HK-2 (cell line): ENCODE data around the gene SYPL2.

Experiments
- DNase-seq: peaks from one replicate; pipeline ENCODE4 v3.0.0-alpha.2; 2018; ENCODE audit not compliant: unreplicated experiment

SYPL2 gene

DNA sequence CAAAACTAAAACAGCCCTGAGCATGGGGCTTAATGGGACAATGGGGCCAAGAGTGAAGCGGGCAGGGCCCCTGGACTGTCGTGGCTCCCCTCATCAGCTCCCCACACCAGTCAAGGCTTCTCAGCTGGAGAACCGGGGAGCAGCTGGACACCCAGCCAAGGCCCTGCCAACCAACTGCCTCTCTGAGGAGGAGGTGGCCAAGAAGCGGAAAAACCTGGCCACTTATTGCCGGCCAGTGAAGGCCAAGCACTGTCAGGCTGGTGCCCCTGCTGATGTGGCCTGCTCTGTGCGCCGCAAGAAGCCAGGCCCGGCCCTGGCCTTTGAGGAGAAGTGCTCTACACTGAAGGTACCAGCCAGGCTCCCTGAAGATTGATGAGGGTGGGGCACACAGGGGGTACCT is 25.0 kb downstream of the SYPL2 start:
- no peak for DNase-seq

DNA sequence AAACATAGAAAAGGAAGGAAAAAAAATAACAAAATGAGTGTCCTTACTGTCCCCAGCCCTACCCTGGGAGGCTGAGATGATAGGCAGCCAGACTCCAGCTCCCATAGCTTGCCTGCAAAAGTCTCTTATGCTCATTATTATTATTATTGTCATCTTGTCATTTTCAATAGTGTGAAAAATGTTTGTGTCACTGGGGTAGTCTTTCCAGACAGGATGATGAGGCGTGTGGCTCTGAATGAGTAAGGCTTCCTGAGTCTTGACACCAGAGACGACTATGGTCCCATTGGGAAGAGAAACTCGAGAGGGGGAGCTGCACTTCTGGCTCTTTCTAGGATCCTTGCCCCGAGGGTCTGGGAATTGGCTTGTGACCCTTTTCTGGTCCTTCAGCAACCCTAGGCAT is 26.4 kb downstream of the SYPL2 start:
- DNase-seq: no peak

DNA sequence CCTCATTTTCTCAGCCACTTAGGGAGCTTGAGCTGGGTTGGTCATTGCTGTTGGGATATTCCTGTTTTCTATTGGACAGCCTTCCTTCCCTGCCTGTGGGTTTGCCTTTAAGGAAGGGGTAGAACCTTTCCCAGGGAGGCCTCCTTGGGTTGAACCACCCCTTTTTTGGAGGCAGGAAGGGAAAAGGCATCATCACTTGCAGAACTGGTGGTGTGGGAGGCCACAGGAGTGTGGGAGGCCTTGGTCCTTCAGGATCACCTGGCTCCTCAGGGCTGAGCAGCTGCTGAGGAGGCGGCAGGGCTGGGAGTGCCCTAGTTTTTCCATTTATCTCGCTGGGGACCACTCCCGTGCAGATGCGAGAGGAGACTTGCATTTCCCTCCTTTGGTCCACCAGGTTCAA is 26.9 kb downstream of the SYPL2 start:
- no peak for DNase-seq

DNA sequence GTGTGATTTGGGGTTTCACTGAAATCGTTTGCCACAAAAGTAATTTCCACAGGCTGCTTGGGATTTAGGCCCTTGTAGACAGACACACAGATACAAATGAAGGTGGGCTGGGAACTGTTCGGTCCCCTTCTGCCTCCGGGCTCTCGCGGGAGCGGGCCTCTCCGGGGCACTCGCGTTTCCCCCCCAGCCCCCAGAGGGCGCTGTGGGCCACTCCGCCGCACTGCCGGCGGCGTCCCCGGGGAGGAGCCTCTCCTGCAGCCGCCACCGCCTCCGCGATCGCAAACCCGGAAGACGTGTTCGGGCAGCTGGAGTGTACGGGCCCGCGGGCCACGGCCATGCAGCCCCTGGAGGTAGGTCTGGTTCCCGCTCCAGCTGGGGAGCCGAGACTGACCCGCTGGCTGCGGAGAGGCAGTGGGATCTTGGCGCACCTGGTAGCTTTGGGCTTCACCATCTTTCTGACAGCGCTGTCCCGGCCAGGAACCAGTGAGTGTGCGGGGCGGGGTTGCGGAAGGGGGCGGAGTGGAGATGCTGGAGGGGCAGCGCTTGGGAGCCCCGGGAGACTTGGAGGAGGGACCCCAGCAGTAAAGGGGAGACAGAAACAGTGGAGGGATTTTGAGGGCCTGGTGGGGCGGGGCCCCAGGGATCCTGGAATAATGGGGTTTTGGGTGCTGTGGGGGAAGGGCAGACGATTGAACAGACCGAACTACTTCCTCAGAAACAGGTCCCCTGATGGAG is 27.6 kb downstream of the SYPL2 start, which contains the start of gene CYB561D1:
Gene CYB561D1 (plus strand): TSS at position 290 of the 735 bp plus-strand sequence. CDS start 46 bp downstream, at position 336.
- peak; percentile 88 for DNase-seq

DNA sequence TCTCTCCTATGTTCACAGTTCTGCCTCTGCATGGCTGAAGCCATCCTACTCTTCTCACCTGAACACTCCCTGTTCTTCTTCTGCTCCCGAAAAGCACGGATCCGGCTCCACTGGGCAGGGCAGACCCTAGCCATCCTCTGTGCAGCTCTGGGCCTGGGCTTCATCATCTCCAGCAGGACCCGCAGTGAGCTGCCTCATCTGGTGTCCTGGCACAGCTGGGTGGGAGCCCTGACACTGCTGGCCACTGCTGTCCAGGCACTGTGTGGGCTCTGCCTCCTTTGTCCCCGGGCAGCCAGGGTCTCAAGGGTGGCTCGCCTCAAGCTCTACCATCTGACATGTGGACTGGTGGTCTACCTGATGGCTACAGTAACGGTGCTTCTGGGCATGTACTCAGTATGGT is 29.4 kb downstream of the SYPL2 start:
- DNase-seq: no peak

DNA sequence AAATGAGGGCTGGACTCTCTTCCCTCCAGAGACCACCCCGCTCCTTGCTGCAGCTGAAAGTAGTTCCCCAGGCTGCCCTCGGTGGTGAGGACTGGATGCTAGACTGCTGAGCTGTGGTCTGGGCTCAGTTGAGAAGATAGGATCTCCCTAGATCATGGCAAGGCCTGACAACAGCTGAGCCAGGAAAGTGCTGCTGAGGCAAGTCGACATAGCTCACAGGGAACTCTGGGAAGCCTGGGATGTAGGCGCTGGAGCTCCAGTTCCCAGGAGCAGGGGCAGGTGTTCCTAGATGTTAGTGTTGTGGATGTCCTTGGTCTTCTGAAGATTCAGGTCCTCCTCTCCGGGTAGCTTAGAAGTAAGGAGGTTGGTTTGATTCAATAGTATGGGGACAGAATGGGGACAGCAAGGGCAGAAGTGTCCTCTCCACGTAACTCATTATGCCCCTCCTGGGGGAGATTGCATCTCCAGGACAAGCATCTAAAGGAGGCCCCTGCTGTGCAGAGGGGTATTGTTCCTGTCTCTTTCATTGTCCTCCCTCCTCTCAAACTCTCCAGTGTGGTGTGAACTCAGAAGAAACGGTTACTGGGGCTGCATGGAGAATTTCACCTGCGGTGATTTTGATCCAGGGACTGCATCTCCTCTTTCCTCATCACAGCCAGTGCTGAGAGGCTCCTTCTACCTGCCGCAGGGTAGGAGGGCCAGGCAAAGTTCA is 31.3 kb downstream of the SYPL2 start:
- no peak for DNase-seq

DNA sequence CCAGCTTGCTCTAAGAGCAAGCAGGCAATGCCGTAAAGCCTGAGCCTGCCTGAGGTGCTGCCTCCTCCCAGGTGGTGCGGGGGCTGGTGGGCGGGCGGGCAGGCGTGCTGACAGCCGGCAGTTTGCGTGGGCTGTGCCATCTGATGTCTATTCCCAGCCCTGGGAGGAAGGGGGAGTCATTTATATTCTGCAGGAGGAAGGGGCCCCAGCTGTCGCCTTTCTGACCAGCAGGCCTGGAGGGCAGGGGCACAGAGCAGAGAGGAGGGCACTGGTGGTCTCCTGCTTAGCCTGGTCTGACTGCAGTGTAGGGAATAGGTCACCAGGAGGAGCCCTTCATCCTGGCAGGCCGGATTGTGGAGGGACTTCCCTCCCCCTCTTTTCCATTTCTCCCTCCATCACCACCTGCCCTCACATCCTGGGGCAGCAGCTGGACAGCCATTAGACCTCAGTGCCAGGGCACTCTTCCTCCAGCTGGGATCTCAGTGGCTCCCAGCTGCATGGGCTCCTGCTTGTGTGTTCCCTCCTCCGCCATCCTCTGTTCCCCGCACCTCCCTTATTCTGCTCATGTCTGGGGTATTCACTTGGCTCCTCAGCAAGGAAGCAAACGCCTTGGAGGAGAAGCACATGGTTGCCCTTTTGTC is 31.9 kb downstream of the SYPL2 start:
- DNase-seq: peak; percentile 26

DNA sequence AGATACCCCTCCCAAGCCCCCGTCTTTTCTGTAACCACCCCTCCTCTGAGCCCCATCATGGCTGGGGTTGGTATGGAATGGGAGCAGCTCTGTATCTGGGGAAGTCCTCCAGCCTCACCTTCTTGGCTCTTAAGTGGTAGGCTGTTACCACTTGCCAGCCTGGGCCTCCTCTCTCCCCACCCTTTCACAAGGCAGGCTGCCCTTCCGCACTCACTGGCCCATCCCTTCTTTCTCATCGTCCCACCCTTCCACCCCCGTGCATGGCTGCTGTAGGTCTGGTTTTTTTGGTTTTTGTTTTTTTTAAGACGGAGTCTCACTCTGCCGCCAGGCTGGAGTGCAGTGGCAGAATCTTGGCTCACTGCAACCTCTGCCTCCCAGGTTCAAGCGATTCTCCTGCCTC is 32.7 kb downstream of the SYPL2 start:
- no peak for DNase-seq

DNA sequence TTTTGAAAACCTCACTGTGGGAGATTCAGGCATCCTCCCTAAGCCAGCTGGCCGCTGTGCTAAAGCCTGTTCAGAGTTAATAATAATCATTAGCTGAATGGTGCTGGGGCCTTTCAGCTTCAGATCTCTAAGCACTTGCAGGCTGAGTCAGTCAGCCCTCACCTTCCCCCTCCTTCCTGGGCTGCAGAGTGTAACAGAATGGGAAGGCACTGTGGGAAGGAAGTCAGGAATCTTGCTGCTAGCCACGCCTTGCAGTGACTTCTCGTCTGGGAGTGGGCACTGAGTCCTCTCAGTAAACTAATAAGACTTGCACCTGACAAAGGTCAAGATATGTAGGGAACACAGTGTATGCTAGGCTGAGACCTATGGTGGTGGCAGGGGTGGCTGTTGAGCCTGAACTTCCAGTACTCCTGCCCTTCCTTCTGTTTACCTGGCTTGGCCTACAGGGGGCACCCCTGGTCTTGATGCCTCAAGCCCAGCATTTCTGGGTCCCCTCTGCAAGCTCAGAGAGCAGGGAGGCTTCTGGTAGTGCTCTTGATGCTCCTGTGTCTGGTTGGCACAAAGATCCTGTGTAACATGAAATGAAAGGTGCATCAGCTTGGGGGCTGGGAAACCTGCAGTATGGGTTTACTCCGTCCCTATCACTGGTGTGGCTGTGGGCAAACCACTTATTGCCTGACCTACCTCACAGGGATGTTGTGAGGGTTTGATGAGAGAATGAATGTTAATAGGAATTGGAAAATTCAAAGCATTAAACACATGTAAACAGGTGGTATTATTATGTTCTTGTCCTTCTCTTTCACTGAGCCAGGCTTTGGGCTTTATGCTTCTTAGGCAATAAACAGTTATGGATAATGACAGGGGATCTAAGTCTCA is 33.6 kb downstream of the SYPL2 start:
- DNase-seq: peak; percentile 76

DNA sequence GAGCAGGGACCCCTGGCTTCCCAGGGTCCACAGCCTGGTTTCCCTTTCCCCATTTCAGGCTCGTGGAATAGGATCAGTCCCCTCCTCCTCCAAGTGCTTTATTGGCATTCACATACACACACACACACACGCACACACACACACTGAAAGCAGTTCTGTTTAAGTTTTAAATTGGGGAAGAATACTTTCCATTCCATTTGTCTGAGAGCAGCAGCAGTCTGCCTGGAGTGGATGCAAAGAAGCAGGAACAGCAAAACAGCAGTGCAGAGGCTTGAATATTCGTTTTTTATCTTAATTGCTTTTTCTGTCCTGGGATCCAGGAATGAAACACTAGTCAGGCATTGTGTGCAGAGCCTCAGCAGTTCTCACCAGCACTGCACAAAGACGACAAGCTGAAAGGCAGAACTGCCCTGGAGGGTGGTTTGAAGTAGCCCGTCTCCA is 34.6 kb downstream of the SYPL2 start:
- no peak for DNase-seq

DNA sequence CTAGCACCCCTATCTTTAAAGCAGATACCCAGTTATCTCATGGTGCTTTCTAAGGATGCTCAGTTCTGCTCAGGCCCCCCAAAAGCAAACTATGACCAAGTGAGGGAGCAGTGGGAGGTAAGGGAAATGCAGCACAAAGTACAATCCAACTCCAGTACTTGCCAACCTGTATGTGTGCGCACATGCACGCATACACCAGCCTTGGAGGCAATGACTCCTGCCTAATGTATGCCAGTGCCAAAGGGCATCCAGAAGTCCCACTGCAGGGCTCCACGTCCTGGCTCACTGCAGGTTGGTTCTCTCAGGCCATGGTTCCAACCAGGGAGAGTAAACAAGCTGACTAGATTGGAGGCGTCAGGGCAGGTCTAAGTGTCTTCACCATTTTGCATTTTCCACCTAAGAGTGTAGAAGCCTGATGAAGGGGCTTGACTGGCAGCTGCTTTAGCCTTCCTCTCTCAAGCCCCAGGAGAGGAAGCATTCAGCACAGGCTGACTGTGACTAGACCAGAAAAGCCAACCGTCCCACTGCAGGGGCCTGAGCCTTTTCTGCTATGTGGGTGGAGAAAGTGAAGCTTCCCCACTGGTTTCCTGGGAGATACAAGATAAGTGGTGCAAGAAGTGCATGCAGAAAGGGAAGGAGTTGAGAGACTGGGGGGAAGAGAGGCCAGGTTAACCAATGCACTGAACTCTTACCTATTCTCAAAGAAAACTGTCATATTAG is 35.5 kb downstream of the SYPL2 start:
- DNase-seq: no peak

DNA sequence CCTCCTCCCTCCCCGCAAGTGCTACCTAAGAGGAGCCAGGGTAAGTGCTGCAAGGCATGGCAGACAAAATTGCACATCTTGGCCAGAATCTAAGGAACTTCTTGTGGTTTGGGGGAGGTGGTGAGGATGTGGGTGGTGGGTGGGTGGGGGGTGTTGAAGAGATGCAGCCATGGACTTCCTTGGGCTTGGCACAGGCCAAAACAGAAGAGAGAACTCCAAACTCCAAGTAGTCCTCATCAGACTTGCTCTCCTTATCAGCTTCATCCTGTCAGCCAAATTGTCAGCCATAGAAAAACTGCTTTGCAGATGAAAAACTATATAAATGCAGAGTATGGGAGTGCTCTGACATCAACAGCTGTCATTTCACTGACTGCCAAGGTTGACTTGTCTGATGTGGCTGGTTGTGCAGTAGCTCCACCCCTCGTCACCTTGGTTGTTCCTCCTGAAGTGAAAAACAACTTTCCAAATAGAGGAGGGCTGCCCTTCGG is 36.1 kb downstream of the SYPL2 start:
- DNase-seq: no peak

DNA sequence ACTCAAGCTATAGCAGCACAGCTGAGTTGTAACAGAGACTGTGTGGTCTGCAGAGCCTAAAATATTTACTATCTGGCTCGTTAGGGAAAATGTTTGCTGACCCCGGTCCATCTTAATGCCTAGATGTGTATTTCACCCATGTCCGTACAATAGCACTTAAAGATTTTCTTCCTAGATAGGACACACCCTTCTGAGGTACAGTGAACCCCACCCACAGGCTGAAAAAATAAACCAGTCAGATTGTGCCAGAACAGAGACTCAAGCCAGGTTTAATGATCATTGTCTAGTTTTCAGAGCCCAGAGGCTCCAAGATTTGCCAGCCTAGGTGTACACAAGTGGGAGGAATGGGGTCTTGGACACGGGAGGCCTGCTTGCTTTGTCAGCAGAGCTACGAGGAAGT is 37.6 kb downstream of the SYPL2 start:
- DNase-seq: no peak

DNA sequence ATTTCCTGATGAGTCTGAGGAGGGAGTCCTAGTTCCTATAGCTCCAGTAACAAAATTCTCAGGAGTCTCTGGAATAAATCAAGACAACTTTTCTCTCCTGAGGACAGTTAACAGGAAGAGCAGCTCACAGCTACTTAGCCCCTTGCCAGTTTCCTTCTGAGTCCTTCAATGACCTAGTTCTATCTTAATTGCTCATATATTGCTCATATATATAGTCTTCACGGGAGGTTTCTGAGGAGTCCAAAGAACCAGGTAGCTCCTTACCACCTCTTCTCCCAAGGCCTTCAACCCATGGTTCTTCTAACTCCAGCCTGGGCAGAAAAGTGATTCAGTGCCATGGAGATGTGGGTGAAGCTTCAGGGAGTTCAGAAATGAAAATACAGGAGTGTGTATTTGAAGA is 38.6 kb downstream of the SYPL2 start:
- no peak for DNase-seq

DNA sequence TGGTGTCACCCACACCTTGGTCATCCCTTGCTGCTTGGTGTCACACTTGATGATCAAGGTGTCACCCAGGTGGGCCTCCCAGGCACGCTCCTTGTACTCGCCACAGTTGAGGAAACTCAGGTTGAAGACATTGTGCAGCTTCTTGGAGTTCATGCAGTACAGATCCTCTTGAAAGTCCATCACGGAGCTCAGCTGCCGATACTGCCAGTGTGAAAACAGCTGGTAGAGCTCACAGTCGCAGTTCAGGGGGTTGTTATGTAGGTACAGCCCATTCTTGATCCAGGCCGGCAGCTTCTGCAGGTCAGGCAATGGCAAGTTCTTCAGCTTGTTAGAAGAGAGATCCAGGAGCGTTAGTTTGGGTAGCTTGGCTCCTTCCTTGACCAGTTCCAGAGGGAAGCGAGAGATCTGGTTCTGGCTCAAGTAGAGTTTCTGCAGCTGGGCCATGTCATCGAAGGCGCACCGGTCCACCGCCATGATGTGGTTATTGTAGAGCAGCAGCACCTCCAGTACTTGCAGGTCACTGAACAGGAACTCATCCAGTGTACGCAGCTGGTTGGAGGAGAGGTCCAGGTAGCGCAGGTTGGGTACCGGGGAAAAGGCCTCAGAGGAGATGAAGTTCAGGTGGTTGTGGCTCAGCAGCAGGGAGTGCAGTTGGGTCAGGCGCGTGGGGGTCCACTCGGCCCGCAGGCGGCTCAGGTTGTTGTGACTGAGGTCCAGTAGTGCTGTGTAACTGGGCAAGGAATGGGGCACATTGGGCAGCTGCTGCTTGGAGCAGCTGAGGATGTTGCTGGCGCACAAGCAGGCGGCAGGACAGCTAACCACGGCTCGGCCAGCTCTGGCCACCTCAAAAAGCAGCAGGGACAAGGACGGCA is 41.9 kb downstream of the SYPL2 start:
- DNase-seq: no peak

DNA sequence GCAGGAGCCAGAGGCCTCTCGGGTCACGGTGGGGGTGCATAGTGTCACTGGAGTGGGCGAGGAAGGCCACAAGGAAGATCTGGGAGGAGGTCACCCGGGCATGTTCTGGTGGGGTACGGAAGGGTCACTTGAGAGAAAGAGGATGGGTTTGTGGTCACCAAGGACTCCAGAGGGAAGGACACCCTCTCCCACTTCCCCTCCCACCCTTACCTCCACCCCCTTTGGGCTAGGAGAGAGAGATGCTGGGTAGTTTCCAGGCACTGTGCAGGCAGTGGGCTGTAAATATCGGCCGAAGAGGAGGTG is 42.5 kb downstream of the SYPL2 start:
- no peak for DNase-seq

DNA sequence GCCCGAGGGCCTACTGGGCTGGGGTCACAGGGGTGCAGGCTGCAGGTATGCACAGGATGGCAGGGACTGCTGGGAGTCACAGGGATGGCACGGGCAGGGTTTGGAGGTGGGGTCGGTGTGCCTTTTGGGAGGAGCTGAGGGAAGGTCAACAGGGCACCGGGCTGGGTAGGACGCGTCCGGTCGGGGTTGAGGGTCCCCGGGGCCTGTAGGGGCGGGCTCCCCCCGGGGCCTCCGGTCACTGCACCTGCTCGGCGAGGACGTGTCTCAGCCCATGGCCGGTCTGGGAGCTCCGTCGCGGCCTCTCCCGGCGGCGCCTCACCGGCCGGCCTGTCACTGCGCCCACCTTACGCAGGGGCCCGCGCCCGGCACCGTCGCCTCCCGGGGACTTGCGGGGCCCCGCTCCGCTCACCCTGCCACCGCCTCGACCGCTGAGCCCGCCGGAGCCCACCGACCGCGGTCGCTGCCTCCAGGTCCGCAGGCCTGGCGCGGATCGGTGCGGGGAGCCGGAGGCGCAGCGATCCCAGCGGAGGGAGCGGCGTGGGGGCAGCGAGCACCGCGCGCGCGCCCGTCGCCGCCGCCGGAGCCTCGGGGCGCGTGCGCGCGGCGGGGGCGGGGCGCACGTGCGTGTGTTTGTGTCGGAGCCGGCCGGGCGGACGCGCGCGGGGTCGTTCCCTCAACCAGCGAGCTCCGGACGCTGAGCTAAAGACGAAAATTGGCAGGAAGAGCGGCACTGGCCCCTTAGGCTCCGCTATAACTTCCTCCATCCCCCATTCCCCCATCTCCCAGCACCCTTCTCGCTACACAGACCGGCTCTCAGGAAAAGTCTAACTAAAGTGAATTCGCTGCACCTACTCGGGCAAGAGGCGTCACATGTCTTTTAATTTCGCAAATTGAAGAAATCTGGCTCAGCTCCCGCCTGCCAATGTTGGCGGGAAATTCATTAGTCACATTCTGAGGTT is 43.1 kb downstream of the SYPL2 start, which contains the start of gene AMIGO1:
Gene AMIGO1 (minus strand): TSS at position 552 of the 959 bp plus-strand sequence. CDS start 815 bp downstream, outside the sequence.
- no peak for DNase-seq

DNA sequence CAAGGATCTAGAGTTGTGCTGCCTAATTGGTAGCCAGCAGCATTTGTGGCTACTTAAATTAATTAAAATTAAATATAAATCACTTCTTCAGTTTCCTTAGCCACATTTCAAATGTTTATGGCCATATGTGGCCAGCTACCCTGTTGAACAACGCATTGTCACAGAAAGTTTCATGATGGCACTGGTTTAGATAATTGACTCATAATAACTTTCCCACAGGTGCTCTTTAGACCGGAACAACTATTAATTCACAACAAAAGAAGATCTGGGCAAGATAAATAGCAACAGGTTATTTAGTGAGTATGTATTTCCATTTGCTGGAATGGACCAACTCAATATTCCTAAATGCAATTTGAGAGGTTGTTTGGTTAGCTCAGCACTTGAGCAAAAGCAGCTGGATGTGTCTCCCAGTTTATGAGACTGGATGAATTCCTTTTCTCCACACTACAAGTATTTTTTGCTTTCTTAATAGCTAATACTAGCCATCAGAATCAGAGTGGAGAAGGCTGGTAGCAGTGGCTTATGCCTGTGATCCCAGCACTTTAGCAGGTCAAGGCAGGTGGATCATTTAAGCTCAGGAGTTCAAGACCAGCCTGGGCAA is 46.9 kb downstream of the SYPL2 start:
- DNase-seq: no peak
